Right hindlimb (tissue), 1 donor: ENCODE measurements around the gene MRPL48.
"Not testable (repeated sequence)": the region's sequence is repeated elsewhere in the genome, so short reads cannot be mapped to it uniquely, and the experiment has no call there.

Source experiments
- DNase-seq: peaks from one replicate; pipeline ENCODE4 v3.0.0-alpha.2; 2018

Gene MRPL48

GRCh38 chr11:73851046-73851764 is 63.5 kb downstream of the MRPL48 start:
- no peak for DNase-seq

GRCh38 chr11:73852049-73852448 is 64.4 kb downstream of the MRPL48 start:
- DNase-seq = no peak

- DNase-seq = no peak
These were observed 67.0 kb downstream of the MRPL48 start for GRCh38 chr11:73854680-73855079.

- no peak for DNase-seq
These were observed 68.4 kb downstream of the MRPL48 start for GRCh38 chr11:73856031-73856567.

GRCh38 chr11:73859671-73860070 is 72.0 kb downstream of the MRPL48 start:
- DNase-seq = no peak

GRCh38 chr11:73860202-73860601 is 72.5 kb downstream of the MRPL48 start:
- DNase-seq = no peak

GRCh38 chr11:73862986-73863385 is 75.3 kb downstream of the MRPL48 start:
- DNase-seq = no peak

GRCh38 chr11:73866095-73866579 is 78.5 kb downstream of the MRPL48 start:
- DNase-seq = peak; percentile 35

- DNase-seq = no peak
These were observed 78.9 kb downstream of the MRPL48 start for GRCh38 chr11:73866586-73866996.

GRCh38 chr11:73869332-73869949 is 81.8 kb downstream of the MRPL48 start:
- no peak for DNase-seq

GRCh38 chr11:73870261-73870660 is 82.6 kb downstream of the MRPL48 start:
- DNase-seq = no peak

- DNase-seq = peak; percentile 63
These were observed 85.2 kb downstream of the MRPL48 start for GRCh38 chr11:73872749-73873357.

GRCh38 chr11:73875380-73875779 is 87.7 kb downstream of the MRPL48 start:
- DNase-seq = no peak

GRCh38 chr11:73875840-73876239 is 88.2 kb downstream of the MRPL48 start:
- no peak for DNase-seq

- DNase-seq = peak; percentile 97
These were observed 89.0 kb downstream of the MRPL48 start, which contains the start of the genes COA4 and PAAF1 for GRCh38 chr11:73876424-73877310. Gene COA4, minus strand, starts transcription at chr11:73876846. Its CDS starts 3,468 bp downstream, at chr11:73873378. Gene PAAF1, plus strand, starts transcription at chr11:73876999. Its CDS starts 23 bp downstream, at chr11:73877022.

- no peak for DNase-seq
These were observed 91.1 kb downstream of the MRPL48 start for GRCh38 chr11:73878771-73879170.

- DNase-seq = not testable (repeated sequence)
These were observed 92.8 kb downstream of the MRPL48 start for GRCh38 chr11:73880449-73880848.

GRCh38 chr11:73883856-73884255 is 96.2 kb downstream of the MRPL48 start:
- no peak for DNase-seq

GRCh38 chr11:73888244-73888643 is 100.6 kb downstream of the MRPL48 start:
- DNase-seq = no peak

GRCh38 chr11:73889019-73889418 is 101.3 kb downstream of the MRPL48 start:
- no peak for DNase-seq

GRCh38 chr11:73889536-73889935 is 101.9 kb downstream of the MRPL48 start:
- no peak for DNase-seq

- no peak for DNase-seq
These were observed 105.4 kb downstream of the MRPL48 start for GRCh38 chr11:73893041-73893440.
